Measurements from ENCODE around the gene CABLES1.

The CABLES1 gene

DNA sequence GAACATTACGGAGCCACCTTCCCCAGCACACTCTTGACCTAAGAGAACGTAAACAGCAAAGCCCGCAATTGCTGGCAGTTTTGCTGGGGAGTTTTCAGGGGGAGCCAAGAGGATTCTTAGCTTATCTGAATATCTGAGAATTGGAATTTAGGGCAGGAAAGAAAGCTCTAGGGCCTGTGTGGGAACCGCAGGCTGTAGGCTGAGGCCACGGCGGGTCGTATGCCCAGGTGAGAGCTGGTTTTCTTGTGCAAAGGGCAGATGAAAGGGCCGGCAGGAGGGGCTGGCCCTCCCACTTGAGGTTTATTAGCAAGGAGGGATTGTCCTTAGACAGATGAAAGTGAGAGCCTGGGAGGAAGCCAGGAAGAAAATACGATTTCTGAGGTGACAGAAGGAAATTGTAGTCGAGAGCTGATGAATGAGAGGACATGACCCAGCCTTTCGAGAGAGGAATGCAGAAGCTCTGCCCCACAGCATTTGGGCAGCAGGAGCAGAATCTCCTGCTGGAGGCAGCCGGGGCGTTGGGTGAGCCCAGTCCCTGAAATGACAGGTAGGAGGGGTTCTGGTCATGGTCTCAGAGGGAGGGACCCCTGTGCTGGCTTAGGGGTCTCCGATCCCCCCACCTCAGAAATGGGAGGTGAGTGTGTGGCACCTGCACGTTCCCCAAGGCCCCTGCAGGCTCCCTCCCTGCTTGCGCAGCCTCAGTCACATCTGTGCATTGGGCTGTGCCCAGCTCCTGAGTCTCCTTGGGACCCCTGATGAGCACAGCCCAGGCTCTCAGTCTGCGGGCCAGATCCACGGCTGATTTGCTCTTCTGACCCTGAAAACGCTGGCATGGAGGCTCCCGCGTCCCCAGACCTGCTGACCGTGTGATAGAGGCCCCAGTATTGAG, 61.1 kb downstream of the CABLES1 start:
- no peak for DNase-seq

DNA sequence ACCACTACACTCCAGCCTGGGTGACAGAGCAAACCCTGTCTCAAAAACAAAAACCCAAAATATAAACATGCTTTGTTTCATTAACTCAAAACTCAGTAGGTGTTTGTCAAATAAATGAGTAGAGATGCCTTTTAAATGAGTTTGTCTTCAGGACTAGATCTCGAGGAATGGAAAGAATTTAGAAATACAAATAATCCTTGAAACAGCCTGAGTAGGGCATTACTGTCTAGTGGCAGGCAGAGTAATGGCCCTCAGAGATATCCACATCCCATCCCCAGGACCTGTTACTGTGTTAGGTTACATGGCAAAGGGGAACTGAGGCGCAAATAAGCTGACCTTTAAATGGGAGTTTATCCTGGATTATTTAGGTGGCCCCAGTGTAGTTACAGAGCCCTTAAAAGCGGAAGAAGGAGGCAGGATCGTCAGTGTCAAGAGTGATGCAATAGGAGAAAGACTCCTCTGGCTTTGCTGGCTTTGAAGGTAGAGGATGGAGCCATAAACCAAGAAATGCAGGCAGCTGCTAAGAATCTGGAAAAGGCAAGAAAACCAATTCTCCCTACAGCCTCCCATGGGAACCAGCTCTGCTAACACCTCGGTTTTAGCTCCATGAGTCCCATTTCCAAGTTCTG, 63.0 kb downstream of the CABLES1 start:
- DNase-seq: no peak

- no peak for DNase-seq
These were observed 65.5 kb downstream of the CABLES1 start for GRCh38 chr18:23200756-23201155.

DNA sequence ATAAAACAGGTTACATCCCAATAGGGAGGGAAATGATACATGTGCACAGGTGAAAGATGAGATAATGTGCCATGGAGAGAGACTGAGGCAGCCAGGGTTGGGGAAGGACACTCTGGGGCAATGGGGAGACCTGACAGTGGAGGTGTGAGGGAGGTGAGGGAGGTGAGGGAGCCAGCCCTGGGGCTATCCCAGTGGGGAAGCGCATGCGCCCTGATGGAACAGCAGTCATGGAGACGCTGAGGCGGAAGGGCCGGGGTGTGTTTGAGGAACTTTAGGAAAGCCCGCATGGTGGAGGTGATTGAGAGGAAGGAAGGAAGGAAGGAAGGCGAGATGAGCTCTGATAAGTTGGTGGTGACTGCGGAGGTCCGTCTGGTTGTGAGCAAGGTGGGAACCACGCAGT, 66.5 kb downstream of the CABLES1 start:
- DNase-seq: no peak

DNA sequence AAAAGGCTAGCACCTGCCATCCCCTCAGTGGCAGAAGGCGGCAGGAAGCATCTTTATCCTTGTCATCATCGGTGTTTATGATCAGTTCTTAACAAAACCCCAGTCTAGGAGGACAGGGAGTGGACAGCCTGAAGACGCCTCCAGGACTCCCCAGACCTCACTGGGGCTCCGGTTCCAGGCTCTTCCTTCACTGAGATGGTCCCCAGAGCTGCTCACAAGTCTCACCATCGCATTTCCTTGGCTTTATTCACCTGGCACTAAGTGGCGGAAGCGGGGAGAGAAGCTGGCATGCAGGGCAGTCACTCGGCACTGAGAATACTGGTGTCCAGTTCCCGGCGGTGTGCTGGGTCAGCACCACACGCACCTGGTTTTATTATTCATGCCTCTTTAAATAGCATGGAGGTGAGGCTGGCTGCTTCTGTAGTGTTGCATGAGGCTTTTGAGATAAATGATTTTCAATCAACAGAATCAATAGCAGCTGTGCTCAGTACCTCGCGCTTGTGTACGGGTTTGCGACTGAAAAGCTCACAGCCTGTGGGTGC, 68.7 kb downstream of the CABLES1 start:
- DNase-seq: no peak

DNA sequence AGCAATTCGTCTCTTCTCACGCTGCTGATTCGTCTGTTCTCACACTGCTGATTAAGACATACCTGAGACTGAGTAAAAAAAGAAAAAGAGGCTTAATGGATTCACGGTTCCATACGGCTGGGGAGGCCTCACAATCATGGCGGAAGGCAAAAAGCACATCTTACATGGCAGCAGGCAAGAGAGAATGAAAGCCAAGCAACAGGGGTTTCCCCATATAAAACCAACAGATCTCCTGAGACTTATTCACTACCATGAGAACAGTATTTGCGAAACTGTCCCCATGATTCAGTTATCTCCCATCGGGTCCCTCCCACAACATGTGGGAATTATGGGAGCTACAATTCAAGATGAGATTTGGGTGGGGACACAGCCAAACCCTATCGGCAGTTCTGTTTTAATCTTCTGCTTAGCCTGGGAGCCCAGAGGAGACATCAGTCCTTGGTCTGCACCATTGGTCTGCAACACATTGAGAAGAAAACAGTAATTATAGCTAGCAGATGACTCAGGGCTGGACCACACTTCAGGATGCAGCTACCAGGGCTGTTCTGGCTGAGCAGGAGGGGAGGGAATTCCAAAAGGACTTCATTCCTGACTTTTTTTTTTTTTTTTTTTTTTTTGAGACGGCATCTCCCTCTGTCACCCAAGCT, 69.4 kb downstream of the CABLES1 start:
- DNase-seq: no peak

- no peak for DNase-seq
These were observed 70.7 kb downstream of the CABLES1 start for GRCh38 chr18:23205980-23206379.

DNA sequence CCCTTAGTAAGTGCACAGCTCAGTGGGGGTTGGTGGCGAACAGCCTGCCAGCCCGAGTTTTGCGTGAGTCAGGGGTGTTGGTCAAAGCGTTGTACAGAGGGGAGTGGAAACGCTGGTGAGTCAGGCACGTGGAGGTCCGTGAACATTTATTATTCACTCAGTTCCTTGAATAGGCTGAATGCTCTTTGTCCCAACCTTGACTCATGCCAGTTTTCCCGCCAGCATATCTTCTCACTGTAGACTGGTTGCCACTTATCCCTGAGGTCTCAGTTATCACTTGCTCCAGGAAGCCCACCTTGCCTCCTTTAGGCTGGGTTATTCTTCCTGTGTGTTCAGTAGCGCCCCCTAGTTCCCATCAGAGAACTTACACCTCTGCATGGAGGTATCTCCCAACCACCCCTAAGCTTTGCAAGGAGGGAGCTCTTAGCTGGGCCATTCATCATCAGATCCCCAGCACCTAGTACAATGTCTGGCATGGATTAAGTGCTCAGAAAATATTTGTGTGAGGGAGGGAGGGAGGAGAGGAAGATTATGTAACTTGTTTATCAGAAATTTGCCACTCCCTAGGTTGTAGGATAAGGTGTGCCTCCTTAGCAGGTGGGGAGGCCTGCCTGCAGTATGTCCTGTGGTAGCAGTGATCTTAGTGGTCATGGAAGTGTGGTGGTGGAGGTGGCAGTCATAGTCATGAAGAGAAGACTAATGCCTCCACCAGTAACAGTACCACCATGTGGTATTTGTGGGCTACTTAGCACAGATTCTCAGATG, 72.1 kb downstream of the CABLES1 start:
- DNase-seq: peak in 1 of 2 experiments; percentile 14

DNA sequence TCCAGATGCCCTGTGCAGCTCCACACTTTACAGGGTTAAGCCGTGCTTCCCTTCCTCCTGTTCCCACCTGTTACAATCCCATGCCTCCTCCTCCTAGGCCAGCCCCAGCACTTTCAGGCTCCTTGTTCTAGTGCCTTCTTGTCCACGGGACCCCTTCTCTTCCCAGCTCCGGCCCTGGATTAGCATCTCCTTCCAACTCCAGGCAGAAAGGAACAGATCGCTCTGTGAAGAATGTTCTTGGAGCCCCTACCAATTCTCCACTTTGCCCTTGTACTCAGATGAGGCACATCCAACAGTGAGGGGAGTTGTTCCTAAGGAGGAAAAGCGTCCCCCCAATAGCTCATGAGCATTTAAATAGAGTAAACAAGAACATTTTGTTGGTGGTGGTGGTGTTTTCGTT, 72.7 kb downstream of the CABLES1 start:
- DNase-seq: no peak

DNA sequence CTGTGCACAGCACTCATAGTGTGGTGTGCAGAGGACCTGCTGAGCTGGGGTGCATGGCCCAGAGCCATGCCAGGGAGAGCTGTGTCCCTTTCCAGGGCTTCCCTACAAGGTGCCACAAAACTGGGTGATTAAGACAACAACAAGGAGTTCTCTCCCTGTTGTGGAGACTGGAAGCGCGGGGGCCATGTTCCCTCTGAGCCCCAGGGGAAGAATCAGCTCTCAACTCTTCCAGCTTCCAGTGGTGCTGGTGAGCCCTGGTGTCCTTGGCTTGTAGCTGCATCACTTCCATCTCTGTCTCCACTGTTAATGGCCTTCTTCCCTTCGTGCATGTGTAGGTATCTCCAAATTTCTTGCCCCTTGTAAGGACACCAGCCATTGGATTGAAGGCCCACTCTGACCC, 73.3 kb downstream of the CABLES1 start:
- no peak for DNase-seq

GRCh38 chr18:23209031-23209430, 73.7 kb downstream of the CABLES1 start:
- no peak for DNase-seq

GRCh38 chr18:23209796-23210195, 74.5 kb downstream of the CABLES1 start:
- DNase-seq: no peak

DNA sequence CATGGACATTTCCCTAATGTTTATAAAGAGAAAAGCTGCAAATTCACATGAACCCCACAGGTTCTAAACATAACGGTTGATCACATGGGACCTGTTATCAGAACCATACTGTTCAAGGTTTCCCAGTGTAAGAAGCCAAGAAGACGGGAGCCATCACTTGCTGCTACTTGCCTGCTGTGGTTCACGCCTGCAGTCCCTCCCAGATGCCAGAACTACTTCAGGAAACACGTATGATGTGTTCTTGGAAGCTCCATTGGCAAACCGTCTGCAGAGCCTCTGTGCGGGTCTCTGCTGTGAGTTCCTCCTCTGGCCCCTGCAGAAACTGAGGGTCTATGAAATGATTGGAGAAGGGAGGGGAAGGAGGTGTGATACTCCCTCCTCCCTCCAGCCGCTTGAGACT, 75.2 kb downstream of the CABLES1 start:
- no peak for DNase-seq

DNA sequence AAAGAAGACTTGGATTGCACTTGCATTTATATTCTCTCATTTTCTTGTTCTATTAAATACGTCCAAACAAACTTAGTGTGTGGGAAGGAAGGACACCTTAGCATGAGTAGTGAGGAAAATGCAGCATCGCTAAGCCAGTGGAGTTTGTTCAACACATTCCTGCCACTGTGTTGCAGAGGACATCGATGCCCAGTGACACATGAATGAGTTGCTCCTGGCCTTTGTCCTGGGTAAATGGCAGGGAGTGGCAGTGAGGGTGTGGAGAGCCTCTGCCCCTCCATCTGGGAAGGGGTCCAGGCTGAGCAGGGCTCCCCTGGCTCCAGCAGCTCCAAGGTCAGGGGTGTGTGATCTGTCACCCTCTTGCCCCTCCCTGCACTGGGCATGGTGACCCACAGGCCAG, 75.9 kb downstream of the CABLES1 start:
- DNase-seq: no peak

- DNase-seq: no peak
These were observed 76.9 kb downstream of the CABLES1 start for GRCh38 chr18:23212161-23212560.

DNA sequence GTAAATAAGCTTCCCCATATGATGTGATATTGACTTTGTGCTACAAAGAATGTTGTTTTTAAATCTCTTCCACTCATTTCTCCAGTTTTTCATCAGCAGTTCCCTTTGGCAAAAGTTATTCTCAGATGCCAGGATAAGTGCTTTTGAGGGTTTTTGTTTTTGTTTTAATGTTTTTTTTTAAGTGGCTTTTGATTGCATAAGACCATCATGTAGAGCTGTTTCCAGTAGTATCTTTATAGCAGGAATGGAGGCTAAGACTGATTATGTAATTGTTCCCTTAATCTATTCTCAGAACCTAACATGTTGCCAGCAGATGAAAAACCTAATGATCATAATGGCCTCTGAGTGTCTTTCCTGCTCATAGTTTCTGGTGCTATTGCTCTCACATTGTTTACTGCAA, 77.9 kb downstream of the CABLES1 start:
- no peak for DNase-seq

- DNase-seq: no peak
These were observed 82.5 kb downstream of the CABLES1 start for GRCh38 chr18:23217781-23218180.

- DNase-seq: no peak
These were observed 85.1 kb downstream of the CABLES1 start for GRCh38 chr18:23220355-23220754.

- DNase-seq: no peak
These were observed 88.4 kb downstream of the CABLES1 start for GRCh38 chr18:23223641-23224040.

- DNase-seq: no peak
These were observed 90.2 kb downstream of the CABLES1 start for GRCh38 chr18:23225503-23225902.

GRCh38 chr18:23226391-23226790, 91.1 kb downstream of the CABLES1 start:
- DNase-seq: no peak

GRCh38 chr18:23226930-23227725, 91.8 kb downstream of the CABLES1 start:
- DNase-seq: no peak

Data from Kasumi-1 (cell line).